ENCODE measurements around the gene ZNF90. TPM values are rescaled to one million over a fixed set of nuclear protein-coding genes. Genes with fewer than 3 reads are reported as not detected.

The ZNF90 gene
- total RNA-seq, 1 experiment from 2014 or later = 112 TPM

DNA sequence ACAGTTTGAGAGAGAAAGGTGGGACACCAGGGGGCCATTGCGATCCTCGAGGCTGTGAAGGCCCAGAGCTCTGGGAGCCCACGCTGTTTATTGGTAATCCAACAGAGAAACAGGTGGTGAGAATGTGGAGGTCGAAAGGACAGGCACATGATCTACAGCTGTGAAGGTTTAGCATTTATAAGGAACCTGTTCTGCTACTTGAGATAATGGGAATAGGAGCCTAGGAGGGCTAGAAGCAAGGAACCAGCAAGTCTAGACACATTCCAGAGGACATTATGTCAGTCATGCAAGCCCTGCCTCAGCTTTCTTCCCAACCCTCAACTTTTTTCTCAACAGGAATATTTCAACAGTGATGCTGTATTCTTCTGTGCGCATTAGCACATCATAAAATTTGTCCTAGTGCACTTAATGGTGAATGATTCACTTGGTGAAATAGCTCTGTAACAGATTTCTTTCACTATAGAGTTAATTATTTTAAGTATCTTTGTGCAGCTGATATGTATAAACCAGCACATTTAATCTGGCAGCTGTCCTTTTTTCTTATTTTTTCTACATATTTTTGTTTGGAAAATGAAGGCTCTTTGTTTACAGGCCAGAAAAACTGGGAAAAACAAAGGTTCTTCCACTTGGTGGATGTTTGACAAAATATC is 25.4 kb downstream of the ZNF90 start (continued):
- TF ChIP-seq, protein P1, sequence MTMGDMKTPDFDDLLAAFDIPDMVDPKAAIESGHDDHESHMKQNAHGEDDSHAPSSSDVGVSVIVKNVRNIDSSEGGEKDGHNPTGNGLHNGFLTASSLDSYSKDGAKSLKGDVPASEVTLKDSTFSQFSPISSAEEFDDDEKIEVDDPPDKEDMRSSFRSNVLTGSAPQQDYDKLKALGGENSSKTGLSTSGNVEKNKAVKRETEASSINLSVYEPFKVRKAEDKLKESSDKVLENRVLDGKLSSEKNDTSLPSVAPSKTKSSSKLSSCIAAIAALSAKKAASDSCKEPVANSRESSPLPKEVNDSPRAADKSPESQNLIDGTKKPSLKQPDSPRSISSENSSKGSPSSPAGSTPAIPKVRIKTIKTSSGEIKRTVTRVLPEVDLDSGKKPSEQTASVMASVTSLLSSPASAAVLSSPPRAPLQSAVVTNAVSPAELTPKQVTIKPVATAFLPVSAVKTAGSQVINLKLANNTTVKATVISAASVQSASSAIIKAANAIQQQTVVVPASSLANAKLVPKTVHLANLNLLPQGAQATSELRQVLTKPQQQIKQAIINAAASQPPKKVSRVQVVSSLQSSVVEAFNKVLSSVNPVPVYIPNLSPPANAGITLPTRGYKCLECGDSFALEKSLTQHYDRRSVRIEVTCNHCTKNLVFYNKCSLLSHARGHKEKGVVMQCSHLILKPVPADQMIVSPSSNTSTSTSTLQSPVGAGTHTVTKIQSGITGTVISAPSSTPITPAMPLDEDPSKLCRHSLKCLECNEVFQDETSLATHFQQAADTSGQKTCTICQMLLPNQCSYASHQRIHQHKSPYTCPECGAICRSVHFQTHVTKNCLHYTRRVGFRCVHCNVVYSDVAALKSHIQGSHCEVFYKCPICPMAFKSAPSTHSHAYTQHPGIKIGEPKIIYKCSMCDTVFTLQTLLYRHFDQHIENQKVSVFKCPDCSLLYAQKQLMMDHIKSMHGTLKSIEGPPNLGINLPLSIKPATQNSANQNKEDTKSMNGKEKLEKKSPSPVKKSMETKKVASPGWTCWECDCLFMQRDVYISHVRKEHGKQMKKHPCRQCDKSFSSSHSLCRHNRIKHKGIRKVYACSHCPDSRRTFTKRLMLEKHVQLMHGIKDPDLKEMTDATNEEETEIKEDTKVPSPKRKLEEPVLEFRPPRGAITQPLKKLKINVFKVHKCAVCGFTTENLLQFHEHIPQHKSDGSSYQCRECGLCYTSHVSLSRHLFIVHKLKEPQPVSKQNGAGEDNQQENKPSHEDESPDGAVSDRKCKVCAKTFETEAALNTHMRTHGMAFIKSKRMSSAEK (CRISPR knock-in tag; IDR thresholded peaks at IDR 0.05; ENCODE audit: borderline replicate concordance) = no peak
- TF ChIP-seq, protein P2, sequence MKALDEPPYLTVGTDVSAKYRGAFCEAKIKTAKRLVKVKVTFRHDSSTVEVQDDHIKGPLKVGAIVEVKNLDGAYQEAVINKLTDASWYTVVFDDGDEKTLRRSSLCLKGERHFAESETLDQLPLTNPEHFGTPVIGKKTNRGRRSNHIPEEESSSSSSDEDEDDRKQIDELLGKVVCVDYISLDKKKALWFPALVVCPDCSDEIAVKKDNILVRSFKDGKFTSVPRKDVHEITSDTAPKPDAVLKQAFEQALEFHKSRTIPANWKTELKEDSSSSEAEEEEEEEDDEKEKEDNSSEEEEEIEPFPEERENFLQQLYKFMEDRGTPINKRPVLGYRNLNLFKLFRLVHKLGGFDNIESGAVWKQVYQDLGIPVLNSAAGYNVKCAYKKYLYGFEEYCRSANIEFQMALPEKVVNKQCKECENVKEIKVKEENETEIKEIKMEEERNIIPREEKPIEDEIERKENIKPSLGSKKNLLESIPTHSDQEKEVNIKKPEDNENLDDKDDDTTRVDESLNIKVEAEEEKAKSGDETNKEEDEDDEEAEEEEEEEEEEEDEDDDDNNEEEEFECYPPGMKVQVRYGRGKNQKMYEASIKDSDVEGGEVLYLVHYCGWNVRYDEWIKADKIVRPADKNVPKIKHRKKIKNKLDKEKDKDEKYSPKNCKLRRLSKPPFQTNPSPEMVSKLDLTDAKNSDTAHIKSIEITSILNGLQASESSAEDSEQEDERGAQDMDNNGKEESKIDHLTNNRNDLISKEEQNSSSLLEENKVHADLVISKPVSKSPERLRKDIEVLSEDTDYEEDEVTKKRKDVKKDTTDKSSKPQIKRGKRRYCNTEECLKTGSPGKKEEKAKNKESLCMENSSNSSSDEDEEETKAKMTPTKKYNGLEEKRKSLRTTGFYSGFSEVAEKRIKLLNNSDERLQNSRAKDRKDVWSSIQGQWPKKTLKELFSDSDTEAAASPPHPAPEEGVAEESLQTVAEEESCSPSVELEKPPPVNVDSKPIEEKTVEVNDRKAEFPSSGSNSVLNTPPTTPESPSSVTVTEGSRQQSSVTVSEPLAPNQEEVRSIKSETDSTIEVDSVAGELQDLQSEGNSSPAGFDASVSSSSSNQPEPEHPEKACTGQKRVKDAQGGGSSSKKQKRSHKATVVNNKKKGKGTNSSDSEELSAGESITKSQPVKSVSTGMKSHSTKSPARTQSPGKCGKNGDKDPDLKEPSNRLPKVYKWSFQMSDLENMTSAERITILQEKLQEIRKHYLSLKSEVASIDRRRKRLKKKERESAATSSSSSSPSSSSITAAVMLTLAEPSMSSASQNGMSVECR (CRISPR knock-in tag; IDR thresholded peaks at IDR 0.05; ENCODE audit: borderline replicate concordance) = peak; percentile 70; the same call in 1 of the 2 replicates
- TF ChIP-seq IRF2 (CRISPR knock-in tag; IDR thresholded peaks at IDR 0.05; ENCODE audit: borderline replicate concordance, low read depth) (no peak), KAT7 (CRISPR knock-in tag; IDR thresholded peaks at IDR 0.05; ENCODE audit: borderline replicate concordance) (no peak), TP53 (CRISPR knock-in tag; IDR thresholded peaks at IDR 0.05) (no peak), CREB1 (CRISPR knock-in tag; IDR thresholded peaks at IDR 0.05) (no peak), MXD4 (CRISPR knock-in tag; IDR thresholded peaks at IDR 0.05; ENCODE audit: borderline replicate concordance) (no peak), MYBL2 (CRISPR knock-in tag; IDR thresholded peaks at IDR 0.05) (no peak), ZNF232 (CRISPR knock-in tag; IDR thresholded peaks at IDR 0.05) (peak; percentile 68; the same call in 1 of the 2 replicates), FOXK1 (CRISPR knock-in tag; IDR thresholded peaks at IDR 0.05) (peak; percentile 69; the same call in 1 of the 2 replicates), RELA (CRISPR knock-in tag; IDR thresholded peaks at IDR 0.05; ENCODE audit: borderline replicate concordance) (no peak), ZNF423 (CRISPR knock-in tag; IDR thresholded peaks at IDR 0.05) (0 out of 2 replicates have a peak, but pooled peaks have one; percentile 41), NFATC4 (CRISPR knock-in tag; IDR thresholded peaks at IDR 0.05) (no peak)
- TF ChIP-seq, protein P3, sequence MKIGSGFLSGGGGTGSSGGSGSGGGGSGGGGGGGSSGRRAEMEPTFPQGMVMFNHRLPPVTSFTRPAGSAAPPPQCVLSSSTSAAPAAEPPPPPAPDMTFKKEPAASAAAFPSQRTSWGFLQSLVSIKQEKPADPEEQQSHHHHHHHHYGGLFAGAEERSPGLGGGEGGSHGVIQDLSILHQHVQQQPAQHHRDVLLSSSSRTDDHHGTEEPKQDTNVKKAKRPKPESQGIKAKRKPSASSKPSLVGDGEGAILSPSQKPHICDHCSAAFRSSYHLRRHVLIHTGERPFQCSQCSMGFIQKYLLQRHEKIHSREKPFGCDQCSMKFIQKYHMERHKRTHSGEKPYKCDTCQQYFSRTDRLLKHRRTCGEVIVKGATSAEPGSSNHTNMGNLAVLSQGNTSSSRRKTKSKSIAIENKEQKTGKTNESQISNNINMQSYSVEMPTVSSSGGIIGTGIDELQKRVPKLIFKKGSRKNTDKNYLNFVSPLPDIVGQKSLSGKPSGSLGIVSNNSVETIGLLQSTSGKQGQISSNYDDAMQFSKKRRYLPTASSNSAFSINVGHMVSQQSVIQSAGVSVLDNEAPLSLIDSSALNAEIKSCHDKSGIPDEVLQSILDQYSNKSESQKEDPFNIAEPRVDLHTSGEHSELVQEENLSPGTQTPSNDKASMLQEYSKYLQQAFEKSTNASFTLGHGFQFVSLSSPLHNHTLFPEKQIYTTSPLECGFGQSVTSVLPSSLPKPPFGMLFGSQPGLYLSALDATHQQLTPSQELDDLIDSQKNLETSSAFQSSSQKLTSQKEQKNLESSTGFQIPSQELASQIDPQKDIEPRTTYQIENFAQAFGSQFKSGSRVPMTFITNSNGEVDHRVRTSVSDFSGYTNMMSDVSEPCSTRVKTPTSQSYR (CRISPR knock-in tag; IDR thresholded peaks at IDR 0.05) = no peak
- TF ChIP-seq, protein P4, sequence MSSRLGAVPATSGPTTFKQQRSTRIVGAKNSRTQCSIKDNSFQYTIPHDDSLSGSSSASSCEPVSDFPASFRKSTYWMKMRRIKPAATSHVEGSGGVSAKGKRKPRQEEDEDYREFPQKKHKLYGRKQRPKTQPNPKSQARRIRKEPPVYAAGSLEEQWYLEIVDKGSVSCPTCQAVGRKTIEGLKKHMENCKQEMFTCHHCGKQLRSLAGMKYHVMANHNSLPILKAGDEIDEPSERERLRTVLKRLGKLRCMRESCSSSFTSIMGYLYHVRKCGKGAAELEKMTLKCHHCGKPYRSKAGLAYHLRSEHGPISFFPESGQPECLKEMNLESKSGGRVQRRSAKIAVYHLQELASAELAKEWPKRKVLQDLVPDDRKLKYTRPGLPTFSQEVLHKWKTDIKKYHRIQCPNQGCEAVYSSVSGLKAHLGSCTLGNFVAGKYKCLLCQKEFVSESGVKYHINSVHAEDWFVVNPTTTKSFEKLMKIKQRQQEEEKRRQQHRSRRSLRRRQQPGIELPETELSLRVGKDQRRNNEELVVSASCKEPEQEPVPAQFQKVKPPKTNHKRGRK (CRISPR knock-in tag; IDR thresholded peaks at IDR 0.05; ENCODE audit: borderline replicate concordance) = no peak
- TF ChIP-seq, protein P5, sequence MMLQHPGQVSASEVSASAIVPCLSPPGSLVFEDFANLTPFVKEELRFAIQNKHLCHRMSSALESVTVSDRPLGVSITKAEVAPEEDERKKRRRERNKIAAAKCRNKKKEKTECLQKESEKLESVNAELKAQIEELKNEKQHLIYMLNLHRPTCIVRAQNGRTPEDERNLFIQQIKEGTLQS (CRISPR knock-in tag; conservative IDR thresholded peaks at IDR 0.05) = no peak
- TF ChIP-seq, protein P6, sequence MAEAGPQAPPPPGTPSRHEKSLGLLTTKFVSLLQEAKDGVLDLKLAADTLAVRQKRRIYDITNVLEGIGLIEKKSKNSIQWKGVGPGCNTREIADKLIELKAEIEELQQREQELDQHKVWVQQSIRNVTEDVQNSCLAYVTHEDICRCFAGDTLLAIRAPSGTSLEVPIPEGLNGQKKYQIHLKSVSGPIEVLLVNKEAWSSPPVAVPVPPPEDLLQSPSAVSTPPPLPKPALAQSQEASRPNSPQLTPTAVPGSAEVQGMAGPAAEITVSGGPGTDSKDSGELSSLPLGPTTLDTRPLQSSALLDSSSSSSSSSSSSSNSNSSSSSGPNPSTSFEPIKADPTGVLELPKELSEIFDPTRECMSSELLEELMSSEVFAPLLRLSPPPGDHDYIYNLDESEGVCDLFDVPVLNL (CRISPR knock-in tag; IDR thresholded peaks at IDR 0.05; ENCODE audit: borderline replicate concordance, low read depth) = no peak
- TF ChIP-seq, protein P7, sequence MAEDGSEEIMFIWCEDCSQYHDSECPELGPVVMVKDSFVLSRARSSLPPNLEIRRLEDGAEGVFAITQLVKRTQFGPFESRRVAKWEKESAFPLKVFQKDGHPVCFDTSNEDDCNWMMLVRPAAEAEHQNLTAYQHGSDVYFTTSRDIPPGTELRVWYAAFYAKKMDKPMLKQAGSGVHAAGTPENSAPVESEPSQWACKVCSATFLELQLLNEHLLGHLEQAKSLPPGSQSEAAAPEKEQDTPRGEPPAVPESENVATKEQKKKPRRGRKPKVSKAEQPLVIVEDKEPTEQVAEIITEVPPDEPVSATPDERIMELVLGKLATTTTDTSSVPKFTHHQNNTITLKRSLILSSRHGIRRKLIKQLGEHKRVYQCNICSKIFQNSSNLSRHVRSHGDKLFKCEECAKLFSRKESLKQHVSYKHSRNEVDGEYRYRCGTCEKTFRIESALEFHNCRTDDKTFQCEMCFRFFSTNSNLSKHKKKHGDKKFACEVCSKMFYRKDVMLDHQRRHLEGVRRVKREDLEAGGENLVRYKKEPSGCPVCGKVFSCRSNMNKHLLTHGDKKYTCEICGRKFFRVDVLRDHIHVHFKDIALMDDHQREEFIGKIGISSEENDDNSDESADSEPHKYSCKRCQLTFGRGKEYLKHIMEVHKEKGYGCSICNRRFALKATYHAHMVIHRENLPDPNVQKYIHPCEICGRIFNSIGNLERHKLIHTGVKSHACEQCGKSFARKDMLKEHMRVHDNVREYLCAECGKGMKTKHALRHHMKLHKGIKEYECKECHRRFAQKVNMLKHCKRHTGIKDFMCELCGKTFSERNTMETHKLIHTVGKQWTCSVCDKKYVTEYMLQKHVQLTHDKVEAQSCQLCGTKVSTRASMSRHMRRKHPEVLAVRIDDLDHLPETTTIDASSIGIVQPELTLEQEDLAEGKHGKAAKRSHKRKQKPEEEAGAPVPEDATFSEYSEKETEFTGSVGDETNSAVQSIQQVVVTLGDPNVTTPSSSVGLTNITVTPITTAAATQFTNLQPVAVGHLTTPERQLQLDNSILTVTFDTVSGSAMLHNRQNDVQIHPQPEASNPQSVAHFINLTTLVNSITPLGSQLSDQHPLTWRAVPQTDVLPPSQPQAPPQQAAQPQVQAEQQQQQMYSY (CRISPR knock-in tag; IDR thresholded peaks at IDR 0.05) = peak; percentile 12; the same call in 1 of the 2 replicates
- TF ChIP-seq, protein P8, sequence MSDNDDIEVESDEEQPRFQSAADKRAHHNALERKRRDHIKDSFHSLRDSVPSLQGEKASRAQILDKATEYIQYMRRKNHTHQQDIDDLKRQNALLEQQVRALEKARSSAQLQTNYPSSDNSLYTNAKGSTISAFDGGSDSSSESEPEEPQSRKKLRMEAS (CRISPR knock-in tag; IDR thresholded peaks at IDR 0.05) = peak; percentile 80
